22Rv1 (cell line): ENCODE measurements around the gene DOC2B.
"Not testable (repeated sequence)": the region's sequence is repeated elsewhere in the genome, so short reads cannot be mapped to it uniquely, and the experiment has no call there.

Source experiments
- H3K27ac ChIP-seq: fragments of 450-650 bp; 2 replicates; pipeline ENCODE4 v1.5.1; 2017
- ZFX ChIP-seq: fragments of 450-650 bp; IDR thresholded peaks from 2 replicates; pipeline ENCODE4 v1.6.1; 2017; ENCODE audit warnings: antibody characterized with exemption, borderline replicate concordance
- TF ChIP-seq, protein P1 (sequence below): fragments of 450-650 bp; IDR thresholded peaks from 2 replicates; pipeline ENCODE4 v1.5.1; 2017; ENCODE audit warnings: mild to moderate bottlenecking

DOC2B gene

DNA sequence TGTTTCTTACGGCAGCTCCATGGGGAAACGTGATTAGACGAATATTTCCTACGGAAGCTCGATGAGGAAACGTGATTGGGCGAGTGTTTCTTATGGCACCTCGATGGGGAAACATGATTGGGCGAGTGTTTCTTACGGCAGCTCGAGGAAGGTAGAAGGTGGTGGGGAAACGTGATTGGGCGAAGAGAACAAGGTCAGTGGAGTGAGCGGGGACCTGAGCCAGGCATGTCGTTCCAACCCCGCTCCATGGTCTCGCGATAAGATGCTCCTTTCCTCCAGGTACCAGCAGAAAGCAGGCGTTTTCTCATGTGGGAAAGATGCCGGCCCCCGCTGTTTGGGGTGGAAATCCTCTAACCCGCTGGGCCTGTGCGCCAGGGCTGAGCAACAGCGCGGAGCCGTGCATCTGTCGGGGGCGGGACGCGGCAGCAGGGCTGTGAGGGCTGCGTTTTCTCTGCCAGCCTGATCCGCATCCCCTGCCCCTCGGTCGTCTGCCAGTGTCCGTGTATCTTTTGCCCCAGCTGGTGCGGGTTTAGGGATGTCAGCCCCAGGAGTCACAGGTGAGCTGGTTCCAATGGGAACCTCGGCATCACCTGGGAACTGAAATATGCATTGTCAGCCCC, 25.6 kb upstream of the DOC2B start:
- no peak for TF ChIP-seq ZFX
- TF ChIP-seq, protein P1, sequence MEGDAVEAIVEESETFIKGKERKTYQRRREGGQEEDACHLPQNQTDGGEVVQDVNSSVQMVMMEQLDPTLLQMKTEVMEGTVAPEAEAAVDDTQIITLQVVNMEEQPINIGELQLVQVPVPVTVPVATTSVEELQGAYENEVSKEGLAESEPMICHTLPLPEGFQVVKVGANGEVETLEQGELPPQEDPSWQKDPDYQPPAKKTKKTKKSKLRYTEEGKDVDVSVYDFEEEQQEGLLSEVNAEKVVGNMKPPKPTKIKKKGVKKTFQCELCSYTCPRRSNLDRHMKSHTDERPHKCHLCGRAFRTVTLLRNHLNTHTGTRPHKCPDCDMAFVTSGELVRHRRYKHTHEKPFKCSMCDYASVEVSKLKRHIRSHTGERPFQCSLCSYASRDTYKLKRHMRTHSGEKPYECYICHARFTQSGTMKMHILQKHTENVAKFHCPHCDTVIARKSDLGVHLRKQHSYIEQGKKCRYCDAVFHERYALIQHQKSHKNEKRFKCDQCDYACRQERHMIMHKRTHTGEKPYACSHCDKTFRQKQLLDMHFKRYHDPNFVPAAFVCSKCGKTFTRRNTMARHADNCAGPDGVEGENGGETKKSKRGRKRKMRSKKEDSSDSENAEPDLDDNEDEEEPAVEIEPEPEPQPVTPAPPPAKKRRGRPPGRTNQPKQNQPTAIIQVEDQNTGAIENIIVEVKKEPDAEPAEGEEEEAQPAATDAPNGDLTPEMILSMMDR: no peak
- no peak overlapping the region for H3K27ac ChIP-seq

DNA sequence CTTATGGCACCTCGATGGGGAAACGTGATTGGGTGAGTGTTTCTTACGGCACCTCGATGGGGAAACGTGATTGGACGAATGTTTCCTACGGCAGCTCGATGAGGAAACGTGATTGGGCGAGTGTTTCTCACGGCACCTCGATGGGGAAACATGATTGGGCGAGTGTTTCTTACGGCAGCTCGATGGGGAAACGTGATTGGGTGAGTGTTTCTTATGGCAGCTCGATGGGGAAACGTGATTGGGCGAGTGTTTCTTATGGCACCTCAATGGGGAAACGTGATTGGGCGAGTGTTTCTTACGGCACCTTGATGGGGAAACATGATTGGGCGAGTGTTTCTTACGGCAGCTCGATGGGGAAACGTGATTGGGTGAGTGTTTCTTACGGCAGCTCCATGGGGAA, 25.0 kb upstream of the DOC2B start:
- H3K27ac ChIP-seq: not testable (repeated sequence)

DNA sequence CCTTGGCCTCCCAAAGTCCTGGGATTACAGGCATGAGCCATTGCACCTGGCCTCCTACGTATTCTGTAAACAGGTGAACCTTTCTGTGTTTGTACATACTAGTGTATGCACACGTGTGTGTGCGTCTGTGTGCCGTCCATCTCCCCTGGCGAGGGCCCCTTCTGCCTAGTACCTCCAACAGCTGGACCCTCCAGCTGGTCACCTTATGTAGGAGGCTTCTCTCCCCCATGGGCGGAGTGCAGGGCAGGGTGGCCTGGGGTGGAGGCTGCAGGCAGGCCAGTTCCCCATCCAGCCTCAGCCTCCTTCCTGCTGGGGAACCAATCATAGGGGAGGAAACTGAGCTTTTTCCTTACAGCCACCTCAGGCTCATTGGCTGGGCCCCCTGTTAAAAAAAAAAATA, 24.4 kb upstream of the DOC2B start:
- no peak overlapping the region for H3K27ac ChIP-seq
- TF ChIP-seq ZFX: no peak
- TF ChIP-seq, protein P1: no peak

DNA sequence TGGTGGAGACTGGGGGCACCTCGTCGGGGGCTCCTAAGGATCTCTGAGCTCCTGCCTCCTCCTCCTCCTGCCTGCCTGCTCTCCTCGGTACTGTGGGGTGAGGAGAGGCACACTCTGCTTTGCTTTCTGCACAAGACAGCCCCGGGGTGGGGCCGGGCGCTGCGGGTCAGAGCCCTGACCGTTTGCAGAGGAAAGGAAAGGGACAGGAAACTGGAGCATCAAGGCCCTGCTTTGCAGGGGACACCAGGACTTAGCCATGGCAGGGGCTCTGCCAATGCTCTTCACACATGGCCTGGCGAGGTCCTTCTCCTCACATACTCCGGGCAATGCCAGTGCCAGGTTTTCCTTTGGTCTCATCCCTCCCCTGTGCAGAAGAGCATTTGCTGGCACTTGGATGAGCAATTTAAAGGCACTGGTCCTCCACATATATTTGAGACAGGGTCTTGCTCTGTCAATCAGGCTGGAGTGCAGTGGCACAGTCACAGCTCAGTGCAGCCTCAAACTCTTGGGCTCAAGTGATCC, 23.8 kb upstream of the DOC2B start:
- TF ChIP-seq, protein P1: no peak
- TF ChIP-seq ZFX: no peak
- H3K27ac ChIP-seq: no peak overlapping the region

DNA sequence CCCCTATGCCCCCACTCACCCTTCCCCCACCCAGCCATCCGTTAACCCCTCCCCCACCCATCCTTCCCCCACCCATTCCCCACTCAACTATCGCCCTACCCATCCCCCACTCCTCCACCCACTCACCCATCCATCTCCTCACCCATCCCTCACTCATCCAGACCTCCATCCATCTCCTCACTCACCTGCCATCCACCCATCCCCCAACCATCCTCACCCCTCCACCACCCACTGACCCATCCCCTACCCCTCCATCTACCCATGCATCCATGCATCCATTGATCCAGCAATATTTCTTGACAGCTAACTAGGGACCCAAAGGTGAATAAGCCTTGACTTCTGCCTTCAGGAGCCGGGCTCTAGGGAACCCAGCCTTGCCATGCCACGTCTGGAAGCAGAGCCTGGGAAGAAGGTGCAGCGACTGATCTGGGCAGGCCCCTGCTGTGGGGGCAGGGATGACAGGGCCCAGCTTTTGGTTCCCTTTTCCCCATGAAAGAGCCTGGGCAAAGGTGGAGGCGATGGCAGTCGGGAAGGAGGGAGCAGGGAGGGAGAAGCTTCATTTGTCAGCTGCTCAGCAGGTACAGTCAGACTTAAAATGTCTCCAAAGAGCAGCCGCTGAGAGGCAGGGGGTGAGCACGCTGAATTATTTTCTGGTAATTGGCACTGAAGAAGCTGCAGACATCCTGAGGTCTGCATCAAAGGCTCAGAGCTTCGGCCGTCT, 23.1 kb upstream of the DOC2B start:
- TF ChIP-seq ZFX: no peak
- TF ChIP-seq, protein P1: no peak
- H3K27ac ChIP-seq: no peak overlapping the region

DNA sequence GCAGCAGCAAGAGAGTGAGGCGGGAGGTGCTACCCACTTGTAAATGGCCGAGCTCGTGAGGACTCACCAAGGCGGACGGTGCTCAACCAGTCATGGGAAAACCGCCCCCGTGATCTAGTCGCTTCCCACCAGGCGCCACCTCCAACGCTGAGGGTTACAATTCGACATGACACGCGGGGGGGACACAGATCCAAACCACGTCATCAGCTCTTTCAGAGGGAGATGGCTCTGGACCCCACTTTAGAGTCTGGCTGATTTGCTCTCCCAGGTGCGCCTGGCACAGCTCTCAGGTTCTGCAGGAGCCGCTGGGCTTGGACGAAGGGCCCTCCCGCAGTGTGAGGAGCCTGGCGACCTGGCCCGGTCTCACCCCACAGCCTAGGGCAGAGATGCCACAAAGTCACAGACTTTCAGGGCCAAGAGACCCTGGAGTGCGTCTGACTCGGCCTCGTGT, 21.1 kb upstream of the DOC2B start:
- no peak overlapping the region for H3K27ac ChIP-seq
- TF ChIP-seq ZFX: no peak
- TF ChIP-seq, protein P1: no peak

DNA sequence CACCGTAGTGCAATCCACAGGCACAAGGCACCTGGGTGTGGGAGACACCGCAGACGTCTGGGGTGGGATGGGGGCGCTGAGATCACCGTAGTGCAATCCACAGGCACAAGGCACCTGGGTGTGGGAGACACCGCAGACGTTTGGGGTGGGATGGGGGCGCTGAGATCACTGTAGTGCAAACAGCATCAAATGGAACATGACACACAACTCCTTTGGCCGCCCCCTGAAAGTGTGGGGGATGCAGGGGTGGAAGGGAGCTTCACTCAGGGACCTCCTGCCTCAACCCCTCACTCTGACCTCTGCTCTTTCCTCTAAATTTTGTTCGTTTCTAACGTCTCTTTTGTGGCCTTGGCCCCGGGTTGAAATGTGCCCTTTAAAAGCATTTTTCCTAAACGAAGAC, 20.3 kb upstream of the DOC2B start:
- not testable (repeated sequence) for H3K27ac ChIP-seq

DNA sequence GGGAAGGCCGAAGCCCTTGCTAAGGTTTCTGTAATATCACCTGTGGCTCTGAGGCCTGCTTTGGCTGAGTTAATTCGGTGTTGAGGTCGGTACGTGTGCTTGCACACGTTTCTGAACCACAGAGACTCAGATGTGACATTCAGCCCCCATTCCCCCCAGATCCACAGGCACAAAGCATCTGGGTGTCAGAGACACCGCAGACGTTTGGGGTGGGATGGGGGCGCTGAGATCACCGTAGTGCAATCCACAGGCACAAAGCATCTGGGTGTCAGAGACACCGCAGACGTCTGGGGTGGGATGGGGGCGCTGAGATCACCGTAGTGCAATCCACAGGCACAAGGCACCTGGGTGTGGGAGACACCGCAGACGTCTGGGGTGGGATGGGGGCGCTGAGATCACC, 19.8 kb upstream of the DOC2B start:
- not testable (repeated sequence) for H3K27ac ChIP-seq

DNA sequence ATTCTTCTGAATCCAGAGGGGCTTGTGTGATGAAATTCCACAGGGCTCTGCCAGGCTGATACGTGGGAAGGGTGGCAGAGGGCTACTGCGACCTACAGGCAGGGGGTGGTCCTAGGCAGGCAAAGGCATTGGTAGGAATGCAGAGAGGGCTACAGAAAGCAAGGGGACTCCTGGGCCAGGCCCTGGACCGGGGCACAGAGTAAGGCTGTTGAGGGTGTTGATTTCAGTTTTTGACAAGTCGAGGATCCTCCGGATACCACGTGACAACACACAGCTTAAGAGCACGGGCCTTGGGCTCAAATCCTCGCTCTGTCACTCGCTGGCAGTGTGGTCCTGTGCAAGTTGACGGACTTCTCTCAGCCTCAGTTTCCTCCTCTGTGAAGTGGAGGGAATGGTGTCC, 19.1 kb upstream of the DOC2B start:
- no peak overlapping the region for H3K27ac ChIP-seq
- TF ChIP-seq, protein P1: no peak
- no peak for TF ChIP-seq ZFX
